NCI-H226 (cell line): Measurements from ENCODE around the gene AHNAK.
"Not testable (repeated sequence)": the region's sequence is repeated elsewhere in the genome, so short reads cannot be mapped to it uniquely, and the experiment has no call there.

ENCODE experiments used
- DNase-seq: peaks from one replicate; pipeline ENCODE4 v3.0.0-alpha.2; 2015

The AHNAK gene

DNA sequence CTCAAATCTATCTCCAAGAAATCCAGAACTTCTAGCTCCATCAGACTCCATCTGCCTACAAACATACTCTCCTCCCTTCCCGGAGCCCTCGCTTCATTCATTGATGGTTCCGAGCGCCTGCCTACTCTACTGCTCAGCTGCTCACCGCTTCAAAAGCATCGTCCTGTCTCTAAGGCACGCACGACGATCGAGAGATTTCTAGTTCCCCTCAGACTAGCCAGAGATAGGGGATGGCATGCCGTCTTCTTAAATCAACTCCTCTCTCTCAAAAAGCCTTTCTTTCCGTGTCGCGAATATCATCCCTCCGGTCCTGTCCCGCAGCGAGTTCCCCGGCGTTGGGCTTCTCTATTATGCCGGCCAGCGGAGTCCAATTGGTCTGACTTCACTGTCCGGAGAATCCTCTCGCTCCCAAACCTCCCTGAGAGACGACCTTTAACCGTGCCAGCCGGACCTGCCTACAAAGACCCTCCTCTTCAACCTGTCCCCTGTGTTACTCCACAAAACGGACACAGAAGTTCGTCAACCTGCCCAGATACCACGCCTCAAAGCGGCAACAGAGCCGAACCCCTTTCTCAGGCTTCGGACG, 26.5 kb upstream of the AHNAK start:
- DNase-seq, result no peak

DNA sequence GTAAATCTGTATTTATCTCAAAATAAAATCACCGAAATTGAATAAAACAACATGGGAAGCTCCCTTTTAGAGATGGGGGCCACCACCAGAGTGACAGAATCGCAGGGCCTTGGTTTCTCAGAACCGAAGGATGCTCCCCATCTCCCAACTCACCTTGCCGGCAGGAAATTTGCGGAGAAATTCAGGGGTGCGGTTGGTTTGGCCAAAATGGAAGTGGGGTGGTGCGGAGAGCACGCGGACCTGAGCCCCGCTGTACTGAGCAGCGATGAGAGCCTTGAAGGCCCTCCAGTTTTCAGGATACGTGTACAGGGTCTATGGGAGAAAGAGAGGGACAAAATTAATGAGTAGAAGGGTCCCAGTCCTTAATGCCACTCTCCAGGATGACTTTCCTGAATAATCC, 25.8 kb upstream of the AHNAK start:
- DNase-seq, result no peak

DNA sequence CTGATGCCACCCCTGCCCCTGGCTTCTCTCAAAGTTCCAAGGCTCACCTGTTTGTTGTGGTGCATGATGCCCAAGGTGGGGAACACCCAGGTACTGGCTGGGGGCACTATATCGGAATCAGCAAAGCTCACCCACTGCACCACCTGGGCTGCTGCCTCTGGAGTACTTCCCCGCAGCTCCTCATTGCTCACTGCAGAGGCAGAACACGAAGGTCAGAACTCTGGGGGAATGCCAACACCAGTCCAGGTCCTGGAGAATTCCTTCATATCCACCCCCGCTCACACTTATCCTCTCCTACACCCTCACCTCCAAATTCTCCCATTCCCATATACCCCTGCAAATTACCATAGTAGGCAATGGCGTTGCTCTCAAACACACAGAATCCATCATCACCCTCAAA, 24.9 kb upstream of the AHNAK start:
- DNase-seq, result not testable (repeated sequence)

DNA sequence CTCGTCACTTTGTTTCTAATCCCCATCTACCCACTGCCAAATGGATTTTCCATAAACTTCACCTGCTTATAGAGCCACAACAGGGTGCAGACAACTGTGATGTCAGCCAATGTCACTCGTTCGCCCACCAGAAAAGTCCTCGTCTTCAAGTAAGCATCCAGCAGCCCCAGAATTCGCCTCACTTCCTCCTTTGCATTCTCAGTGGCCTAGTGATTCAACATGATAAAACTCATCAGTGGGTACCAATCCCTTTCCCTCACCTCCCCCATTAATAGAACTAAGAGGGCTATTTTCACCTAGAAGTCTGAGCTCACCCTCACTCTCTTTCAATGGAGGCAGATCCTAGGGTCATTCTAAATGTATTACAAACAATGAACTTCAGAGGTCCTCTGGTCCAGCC, 24.3 kb upstream of the AHNAK start:
- DNase-seq, result not testable (repeated sequence)

DNA sequence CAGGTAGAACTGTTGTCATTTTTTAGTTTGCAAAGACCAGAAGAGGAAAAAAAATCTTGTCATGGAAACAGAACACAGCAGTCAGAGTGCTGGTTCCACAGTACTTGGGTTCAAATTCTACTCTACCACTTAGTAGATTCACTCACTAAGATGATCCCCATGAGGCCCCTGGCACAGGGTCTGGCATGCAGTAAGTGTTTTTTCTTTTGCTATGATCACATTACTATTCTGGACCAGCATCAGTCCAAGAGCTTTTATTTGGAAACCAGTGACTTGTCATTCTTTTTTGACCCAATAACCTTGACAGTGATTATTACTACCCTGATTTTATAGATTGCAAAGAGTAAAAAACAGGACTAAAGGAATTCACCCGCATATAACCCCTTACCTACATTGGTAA, 23.0 kb upstream of the AHNAK start:
- no peak for DNase-seq

DNA sequence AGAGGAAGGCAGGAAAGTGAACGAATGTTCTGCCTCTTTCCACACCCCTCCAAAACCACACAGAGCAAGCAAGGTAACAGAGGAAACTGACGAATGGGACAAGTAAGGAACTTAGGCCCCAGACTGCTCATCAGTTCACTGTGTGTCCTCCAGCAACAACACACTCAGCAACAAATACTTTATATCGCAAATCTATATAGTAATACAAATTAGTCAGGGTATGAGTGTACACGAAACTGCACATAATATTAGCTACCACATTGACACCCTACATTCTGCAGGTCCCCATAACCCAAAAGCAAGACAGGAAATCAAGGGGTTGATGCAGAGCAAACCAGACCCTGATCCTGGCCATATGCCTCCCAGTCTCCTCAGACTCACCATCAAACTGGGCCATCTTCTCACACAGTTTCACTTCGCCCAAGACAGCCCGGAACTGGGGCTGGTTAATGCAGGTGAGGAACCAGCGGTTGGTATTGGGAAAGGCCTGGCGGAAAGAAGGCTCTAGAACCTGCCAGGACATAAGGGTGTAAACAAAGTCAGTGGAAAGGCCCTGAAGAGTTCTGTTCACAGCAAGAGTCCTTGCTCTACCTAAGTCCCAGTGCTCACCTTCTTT, 20.5 kb upstream of the AHNAK start:
- no peak for DNase-seq

DNA sequence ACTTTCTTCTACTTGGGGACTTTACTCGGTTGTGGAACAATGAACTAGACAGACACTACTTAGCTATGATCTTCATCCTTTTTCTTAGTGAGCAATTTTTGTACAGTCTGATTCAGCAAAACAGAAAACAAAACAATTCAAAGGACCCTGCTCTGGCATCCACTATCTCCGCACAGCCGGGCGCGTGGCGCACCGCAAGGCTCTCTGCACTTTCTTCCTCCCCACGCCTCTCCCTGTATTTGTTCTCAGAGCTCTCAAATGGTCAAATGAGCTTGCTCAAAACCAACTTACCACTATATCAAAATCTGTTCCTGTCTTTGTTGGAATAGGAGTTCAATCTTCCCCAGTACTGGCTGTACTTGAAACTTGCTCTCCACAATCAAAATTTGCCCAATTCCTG, 19.6 kb upstream of the AHNAK start:
- DNase-seq, result no peak

DNA sequence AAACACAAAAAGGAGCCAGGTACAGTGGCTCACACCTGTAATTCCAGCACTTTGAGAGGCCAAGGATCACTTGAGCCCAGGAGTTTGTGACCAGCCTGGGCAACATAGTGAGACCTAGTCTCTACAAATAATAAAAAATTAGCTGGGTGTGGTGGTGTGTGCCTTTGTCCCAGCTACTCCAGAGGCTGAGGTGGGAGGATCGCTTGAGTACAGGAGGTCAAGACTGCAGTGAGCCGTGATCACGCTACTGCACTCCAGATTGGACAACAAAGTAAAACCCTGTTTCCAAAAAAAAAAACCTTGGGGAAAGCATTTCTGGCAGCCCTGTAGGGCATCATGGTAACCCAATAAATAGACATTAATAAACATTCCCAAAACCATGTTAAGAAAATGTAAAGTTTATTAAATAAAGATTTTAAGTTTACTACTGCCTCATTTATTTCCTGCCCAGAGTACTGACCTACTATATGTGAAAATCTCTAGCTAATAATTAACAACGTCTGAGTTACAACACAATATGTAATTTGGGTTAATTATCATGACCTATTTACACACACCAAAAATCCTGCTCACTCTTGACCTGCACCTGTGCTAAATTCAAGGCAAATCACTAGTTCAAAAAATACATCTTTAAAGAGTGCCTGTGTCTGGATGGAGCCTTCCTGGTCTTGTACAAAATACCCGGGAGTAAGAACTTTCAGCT, 18.6 kb upstream of the AHNAK start:
- no peak for DNase-seq

DNA sequence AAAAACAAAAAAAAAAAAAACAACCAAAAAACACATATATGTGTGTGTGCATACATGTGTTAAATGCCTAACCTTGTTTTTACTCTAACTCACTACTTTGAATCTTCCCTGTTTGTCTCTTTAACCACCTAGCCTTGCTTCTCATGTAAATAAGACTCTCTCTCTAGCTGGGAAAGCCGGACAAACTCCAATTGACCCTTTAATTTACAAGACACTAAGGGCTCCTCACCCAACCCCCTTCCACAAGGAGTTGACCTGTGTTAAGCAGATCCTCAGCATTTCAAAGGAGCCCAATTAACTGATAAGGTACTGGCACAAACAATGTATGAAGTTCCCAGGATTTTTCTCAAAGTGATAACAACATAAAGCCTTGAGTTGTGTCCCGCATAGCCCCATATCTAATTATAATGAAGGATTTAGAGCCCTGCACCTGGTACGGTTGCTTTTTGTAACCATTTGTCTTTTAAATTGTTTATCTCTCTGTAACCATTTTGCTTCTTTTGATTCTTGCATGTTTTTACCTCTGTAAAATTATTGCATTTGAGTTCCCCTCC, 15.1 kb upstream of the AHNAK start:
- DNase-seq, result not testable (repeated sequence)

DNA sequence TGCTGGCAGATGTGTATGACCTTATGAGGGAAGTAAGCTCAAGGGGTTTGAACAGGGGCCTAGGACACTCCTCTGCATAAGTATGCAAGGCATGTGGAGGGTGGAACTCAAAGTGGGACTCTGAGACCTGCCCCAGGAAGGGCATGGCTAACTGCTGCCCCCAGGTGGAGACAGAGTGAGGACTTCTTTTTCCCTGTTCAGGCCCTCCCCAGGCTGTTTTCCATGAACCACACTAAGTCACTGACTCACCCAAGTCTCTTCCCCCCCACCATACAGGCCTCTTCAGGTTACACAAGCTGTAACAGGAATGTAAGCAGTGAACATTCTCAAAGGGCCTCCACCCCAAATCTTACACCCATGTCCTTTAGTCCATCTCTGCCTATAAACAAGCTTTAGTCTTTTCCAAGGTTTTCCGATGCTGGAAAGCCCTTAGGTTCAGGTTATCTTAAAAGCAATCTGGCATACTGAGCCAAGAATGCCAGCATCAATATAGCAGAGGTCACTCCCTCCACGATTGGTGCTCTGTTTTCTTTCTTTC, 14.0 kb upstream of the AHNAK start:
- DNase-seq, result peak; percentile 96

DNA sequence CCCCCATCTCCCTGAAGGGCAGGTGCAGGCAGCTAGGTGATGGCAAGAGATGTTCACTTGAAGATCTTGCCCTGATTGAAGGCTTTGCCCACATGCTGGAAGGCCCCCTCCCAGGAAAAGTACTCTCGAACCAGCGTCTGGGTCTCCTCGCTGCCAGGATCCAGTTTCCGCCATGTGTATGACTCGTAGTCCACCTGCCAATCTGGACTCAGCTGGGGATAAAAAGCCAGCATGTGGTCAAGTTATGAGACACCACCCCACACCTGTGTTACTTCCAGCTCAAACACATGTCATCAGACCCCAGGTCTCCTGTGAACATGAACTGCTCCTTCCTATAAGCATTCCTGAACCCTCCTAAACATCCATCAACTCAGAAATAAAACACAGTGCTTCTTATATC, 13.0 kb upstream of the AHNAK start:
- not testable (repeated sequence) for DNase-seq

DNA sequence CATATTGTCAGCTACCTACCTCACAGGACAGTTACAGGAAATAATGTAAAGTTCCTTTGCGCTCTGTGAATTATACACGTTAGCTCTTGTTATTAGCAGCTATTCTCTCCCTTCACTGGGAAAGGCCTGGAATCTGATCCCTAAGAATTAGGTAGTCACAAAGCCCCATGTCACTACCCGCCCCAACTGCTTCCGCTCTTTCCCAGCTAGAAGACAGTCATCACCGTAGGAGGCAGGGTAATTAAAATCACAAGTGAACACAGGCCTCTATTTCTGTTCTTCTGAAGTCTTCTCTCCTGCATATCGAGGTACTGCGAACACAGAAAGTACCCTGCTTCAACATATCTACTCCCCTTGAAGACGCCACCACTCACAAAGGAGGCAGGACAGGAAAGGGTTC, 12.6 kb upstream of the AHNAK start:
- DNase-seq, result no peak

DNA sequence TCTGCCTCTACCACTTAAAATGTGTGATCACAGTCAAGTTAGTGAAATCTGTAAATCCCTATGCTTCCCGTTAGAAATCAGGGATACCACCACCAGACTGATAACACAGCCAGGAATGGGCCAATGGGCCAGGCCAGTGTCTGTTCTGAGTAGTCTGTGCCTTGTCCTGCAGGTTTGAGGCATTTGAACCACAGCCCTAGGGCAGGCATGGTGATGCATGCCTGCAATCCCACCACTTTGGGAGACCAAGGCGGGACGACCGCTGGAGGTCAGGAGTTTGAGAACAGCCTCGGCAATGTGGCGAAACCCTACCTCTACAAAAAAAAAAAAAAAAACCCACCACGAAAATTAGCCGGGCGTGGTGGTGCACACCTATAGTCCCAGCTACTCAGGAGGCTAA, 12.1 kb upstream of the AHNAK start:
- no peak for DNase-seq

DNA sequence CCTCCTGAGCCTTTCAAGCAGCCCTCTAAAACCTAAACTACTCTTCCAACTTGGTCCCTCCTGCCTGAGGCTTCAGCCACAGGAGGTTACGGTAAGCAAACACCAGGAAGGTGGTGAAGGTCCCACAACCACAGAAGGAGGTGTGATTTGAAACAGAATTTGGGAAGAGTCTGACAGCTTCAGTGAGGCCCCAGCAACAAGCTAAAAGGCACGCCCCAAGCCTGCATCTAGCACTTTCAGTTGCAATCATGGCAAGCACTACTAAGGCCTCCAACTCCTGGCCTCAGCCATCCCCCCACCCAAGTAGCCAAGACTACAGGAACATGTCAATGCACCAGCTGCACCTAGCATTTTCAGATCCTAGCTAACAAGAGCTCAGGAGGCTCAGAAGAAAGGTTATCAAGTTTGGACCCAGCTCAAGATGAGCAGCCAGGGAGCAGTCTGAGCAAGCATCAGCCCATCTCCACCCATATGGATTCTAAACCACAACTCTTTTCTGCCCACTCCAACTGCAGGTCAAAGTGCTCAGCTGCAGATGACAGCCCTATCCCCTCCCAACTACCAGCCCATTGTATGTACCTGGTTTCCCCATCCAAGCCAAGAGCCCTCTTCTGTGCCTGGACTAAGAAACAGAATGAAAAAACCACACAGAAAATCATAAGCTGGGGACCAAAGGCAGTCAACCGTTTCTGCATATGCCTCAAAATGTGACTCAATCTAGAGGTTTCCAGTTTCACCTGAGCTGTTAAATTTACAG, 10.4 kb upstream of the AHNAK start:
- peak; percentile 20 for DNase-seq

DNA sequence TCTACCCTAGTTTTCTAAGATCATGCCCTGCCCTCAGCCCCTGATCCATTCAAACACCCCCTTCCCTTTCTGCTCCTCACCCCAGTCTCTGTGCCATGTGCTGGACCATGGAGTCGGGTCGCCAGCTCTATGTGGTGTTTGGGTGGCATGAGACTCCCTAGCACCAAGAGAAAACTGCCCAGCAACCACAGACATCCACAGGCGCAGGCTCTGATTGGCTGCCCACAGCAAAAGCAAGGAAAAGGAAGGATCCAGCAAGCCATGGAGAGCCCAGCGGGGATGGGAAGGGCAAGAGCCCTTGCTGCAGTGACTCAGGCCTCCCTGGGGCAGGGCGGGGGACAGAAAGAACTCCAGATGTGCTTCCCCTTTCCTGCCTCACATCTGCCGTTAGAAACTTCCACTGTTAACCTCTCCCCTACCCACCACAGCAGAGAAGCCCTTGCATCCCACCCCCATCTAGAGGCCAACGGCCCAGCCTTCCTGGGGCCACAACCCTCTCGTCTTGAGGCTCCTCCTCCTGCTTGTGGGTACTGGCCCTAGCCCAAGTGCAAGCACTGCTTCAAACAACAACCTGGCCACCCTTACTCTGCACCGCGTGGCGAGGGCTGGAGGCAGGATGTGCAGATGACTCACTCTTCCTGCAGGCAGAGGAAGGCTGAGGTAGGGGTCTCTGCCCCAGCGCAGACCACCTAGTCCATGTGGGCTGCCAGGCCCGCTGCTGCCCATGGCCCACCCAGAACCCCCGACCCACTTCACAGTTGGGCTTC, 9.7 kb upstream of the AHNAK start:
- DNase-seq, result peak; percentile 93

DNA sequence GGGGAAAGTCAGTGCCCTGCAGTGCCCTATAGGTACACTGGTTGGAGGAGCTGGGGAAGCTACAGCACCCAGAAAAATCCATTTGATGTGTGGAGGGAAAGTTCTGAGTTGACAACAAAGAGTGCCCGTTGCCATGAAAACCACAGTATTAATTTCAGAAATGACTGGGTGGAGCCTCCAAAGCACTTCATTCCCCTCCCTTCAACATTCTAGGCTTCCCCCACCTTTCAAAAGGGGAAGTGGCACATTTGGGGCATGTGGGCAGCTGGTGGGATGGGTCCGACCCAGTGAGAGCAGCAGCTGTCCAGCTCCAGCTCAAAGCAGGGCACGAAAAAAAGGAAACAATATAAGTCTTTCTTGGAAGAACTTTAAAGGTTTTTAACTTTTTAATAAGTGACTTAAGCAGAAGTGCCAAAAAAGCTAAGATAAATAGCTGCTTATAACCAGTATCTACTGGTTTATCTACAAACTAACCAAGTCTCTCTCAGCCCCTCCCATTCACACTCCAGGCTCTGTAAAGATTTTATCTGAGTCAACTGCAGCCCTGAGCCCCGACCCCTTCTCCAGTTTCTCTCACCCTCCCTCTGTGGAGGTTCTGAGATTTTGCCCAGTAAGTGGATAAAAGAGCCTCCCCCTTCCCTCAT, 9.0 kb upstream of the AHNAK start:
- DNase-seq, result no peak

DNA sequence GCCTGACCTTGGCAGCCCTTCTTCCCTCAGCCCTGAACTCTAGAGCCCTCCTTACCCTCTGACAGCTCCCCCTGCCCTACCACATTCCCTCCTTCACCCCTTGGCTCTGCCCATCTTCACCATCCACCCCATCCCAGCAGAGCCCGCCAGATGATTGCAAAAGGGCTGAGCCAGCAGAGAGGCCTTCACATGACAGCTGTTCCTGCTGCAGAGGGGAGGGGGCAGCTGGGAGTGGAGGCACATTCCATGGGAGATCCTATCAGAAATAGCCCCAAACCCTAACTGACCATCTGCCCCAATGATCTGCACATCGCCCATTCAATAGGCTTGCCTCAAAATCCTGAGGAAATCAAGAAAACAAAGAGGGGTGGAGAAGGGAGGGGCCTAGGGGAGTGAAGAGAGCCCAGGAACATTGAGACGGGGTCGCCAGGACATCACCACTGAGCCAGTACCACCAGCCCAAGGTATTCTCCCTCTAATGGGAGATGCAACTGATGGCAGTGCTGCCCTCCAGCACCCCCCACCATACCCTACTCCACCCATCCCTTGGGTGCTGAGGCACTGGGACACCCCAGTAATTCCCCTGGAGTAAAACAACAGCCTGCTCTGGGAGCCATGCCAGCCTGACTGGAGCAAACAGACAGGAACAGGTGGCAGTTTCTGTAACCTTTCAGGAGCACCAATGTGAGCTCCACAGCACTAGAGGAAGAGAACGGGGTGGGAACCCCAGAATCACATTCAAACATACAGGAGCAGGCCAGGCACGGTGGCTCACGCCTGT, 8.0 kb upstream of the AHNAK start:
- no peak for DNase-seq

DNA sequence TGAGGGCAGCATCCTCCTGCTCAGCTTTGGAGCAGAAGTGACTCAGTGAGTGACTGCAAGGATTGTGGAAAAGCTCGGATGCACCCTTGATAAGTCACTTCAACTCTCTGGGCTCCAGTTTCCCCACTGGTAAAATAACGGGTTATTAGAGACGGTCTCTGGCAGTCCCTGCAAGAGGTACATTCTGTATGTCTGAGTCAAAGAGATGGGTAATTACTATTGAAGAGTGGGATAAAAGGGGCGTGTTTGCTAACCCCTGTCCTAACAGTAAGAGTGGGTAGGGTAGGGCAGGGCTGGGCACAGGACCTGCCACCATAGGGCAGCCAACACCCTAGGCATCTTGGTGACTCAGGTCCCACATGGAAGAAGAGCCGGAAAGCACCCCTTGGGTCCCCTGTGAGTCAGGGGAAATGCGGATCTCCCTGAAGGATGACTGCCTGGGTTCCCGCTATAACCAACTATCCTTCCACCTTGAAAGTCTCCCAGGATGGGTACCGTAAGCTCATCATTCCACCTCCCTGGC, 7.3 kb upstream of the AHNAK start:
- DNase-seq, result no peak

DNA sequence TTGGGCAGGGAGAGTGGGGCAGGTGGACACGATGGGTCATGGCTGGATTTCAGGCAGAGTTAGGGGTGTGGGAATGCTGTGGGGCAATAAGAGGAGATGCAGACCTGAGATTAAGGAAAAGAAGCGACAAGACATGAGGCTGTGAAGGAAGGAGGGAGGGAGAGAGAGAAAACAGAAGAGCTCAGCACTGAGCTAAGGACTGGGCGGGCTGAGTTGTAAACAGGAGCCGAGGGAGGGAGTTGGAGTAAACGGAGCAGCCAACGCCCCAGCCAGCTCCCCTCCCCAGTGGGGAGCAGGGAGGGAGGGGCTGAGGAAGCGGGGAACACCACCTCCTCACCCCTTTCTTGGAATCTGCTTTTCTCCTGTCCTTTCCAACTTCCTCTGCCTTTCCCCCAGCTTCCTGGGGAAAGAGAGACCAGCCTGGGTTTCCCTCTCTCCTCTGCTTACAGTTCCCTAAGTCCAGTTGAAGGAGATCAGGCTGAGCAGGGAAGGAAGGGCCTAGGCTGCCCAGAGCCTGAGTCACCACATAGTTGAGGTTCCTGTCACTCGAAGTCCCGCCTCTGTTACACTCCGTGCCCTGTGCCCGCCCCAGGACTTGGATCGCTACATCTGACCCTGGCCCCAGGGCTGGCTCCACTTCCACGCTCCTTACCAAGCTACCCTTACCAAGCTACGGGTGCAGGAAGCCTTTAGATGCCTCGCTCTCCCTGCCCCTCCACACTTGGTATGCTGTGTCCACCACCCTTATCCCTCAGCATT, 6.7 kb upstream of the AHNAK start:
- DNase-seq, result peak; percentile 97

DNA sequence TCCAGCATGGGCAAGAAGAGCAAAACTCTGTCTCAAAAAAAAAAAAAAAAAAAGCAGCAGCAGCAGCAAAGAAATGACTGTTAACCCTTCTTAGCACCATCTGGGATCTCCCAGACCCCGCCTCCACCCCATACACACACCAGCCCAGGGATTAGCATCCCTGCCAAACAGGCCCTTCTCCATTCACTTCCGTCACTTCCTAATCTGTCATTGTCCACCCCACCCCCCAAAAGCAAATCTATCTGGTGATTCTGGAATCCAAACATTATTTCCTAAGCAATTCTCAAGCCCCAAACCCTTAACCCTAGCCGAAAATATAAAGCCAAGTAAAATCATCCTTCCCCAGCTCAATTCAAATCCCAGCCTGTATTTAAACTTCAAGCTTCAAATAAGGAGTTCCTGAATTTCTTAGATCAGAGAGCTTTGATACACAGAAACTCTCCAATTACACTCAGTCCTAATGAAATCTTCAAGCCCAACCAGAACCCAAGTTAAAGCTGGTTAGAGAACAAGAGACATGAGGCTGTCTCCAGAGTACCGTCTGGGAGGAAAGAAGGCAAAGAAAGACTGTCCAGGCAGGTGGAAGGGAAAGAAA, 6.0 kb upstream of the AHNAK start:
- DNase-seq, result no peak
